ENCODE results near the gene BRCA1. TPM values are rescaled to one million over a fixed set of nuclear protein-coding genes. Genes with fewer than 3 reads are reported as not detected.

BRCA1 gene
- total RNA-seq, 4 donors from 2014 or later, result 2.4 to 10.9 (median 5.5) TPM

- TF ChIP-seq CTCF (IDR thresholded peaks at IDR 0.05; ENCODE audit: low read depth), result no peak
Observed at GRCh38 chr17:43074869-43075268, 50.3 kb downstream of the BRCA1 start.

- no peak for TF ChIP-seq CTCF (IDR thresholded peaks at IDR 0.05; ENCODE audit: low read depth)
Observed at GRCh38 chr17:43070872-43071271, 54.3 kb downstream of the BRCA1 start.

GRCh38 chr17:43070257-43070656, 54.9 kb downstream of the BRCA1 start:
- no peak for TF ChIP-seq CTCF (IDR thresholded peaks at IDR 0.05; ENCODE audit: low read depth)

GRCh38 chr17:43069368-43069898, 55.7 kb downstream of the BRCA1 start:
- TF ChIP-seq CTCF (IDR thresholded peaks at IDR 0.05; ENCODE audit: low read depth), result no peak

- no peak for TF ChIP-seq CTCF (IDR thresholded peaks at IDR 0.05; ENCODE audit: low read depth)
Observed at GRCh38 chr17:43068570-43069367, 56.4 kb downstream of the BRCA1 start.

GRCh38 chr17:43062984-43063638, 62.1 kb downstream of the BRCA1 start:
- TF ChIP-seq CTCF (IDR thresholded peaks at IDR 0.05; ENCODE audit: low read depth), result no peak

GRCh38 chr17:43056051-43056450, 69.1 kb downstream of the BRCA1 start:
- TF ChIP-seq CTCF (IDR thresholded peaks at IDR 0.05; ENCODE audit: low read depth), result no peak
